A673 (cell line): ENCODE measurements around the gene DPH1.

Experiments
- CTCF ChIP-seq: fragments of 300-800, 200-600 bp; sonication (generic); conservative IDR thresholded peaks from 2 replicates; pipeline ENCODE4 v1.5.1; 2017; ENCODE audit warnings: low read depth, mild to moderate bottlenecking, antibody characterized with exemption, low read length, moderate library complexity, mixed read lengths
- EZH2 ChIP-seq: fragments of 200-600 bp; sonication (generic); IDR thresholded peaks from 2 replicates; pipeline ENCODE4 v1.6.1; 2017; ENCODE audit warnings: borderline replicate concordance, low read depth, mild to moderate bottlenecking, mixed read lengths, antibody characterized with exemption, low read length; ENCODE audit not compliant: poor library complexity, severe bottlenecking

- TF ChIP-seq CTCF, result peak; percentile 37; the same call in 1 of the 2 replicates
- no peak for TF ChIP-seq EZH2
Measured at GRCh38 chr17:2042390-2042847, 12.5 kb downstream of the DPH1 start.
